ENCODE measurements around the gene FBXO2. TPM values are rescaled to one million over a fixed set of nuclear protein-coding genes. Genes with fewer than 3 reads are reported as not detected.

FBXO2 gene, protein sequence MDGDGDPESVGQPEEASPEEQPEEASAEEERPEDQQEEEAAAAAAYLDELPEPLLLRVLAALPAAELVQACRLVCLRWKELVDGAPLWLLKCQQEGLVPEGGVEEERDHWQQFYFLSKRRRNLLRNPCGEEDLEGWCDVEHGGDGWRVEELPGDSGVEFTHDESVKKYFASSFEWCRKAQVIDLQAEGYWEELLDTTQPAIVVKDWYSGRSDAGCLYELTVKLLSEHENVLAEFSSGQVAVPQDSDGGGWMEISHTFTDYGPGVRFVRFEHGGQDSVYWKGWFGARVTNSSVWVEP
- total RNA-seq (2014; rRNA removed; shearing (Covaris generic)): 1.3 and 1.9 TPM in 2 replicates

DNA sequence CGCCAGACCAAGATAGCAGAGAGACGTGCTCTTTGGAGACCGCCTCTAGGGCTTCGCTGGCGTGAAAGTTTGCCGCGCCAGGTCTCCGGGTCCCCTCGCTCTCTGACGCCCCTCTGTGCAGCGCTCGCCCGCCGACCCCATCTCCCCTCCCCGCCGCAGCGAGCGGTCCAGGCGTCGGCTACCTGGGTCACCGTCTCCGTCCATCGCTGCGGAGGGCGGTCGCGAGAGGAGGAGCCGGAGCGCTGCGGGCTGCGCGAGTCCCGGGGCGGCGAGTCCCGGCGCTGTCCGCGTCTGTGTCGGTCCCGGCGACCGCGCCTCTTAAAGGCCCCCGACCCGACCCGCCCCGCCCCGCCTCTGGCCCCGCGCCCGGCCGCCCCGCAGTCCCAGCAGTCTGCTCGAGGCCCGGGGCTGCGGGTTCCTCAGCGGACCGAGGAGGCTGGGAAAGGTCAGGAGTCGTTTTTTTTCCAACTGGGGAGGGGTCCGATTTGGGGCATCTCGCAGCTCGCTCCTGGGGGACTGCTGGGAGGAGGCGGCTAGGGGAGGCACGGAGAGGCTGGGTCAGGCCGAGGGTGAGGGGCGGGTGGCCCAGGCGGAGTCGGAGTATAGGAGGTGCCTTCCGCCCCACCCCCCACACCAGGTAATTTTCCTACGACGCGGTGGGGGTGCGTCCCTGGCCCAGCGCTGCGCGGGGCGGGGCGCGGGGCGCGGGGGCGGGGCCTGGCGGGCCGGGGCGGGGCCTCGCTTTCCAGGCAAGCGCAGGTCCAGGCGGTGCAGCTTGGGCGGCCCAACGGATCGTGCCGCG, at the start of gene FBXO2, which contains the start of gene FBXO44:
FBXO2 (minus strand) TSS at position 293 of the 802 bp plus-strand sequence; CDS start at position 204, 89 bp downstream.
FBXO44 (plus strand) TSS at position 741 of the 802 bp plus-strand sequence. CDS start 959 bp downstream, outside the sequence.
- DNase-seq (ENCODE audit: low spot score): no peak

DNA sequence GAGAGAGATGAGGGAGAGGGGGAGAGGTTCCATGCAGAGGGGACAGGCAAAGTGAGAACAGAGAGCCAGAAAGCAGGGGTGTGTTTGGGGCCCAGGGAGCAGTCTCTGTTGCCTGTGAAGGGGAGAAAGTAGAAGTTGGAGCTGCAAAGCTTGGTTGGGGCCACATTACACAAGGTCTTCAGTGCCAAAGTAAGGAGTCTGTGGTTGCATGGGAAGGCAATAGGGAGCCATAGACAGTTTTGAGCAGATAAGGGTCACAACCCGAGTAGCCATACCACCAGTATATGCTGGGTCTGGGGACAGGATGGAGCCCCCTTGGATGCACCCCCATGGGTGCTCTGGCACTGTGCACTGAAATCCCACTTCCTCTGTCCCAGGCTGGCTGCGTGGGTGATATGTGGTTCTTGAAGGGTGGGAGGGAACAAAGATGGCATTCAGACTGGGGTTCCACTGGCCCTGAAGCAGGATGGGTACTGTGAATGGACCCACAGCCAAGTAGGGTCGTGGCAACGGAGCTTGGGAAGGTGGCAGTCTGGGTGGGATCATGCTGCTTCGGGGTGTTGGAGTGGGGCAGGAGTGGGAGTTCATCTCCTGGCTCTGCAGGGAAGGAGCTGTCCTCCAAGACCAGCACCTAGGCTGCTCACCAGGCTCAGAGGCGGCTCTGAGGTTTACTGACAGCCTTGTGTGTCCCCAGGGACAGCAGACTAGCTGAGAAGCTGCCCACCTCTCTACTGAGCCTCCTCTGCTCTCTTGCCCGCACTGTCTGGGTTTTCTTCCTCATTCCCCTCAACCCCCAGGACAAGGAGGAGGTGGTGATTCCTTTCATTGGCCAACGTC, 49.3 kb upstream of the FBXO2 start:
- no peak for DNase-seq (ENCODE audit: low spot score)

DNA sequence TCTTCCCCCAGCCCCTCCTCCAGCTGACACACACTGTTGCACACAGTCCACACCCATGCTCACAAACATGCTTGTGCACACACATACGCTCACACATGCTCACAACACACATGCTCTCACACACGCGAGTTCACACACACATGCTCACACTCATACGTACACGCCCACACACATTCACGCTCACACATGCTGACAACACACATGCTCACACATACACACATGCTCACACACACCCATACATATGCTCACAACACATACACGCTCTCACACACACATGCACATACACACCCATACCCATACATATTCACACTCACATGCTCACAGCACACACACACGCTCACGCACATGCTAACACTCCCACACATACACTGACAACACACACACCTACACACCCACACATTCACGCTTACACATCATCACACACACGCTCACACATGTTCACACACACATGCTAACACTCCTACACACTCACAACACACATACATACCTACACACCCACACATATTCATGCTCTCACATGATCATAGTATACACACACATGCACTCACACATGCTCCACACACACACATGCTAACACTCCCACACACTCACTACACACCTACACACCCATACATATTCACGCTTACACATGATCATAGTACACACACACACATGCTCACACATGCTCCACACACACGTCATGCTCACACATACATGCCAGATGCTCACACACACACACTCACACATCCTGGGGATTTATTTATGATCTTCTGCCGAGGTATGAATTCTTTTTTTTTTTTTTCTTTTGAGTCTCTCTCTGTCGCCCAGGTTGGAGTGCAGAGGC, 48.0 kb upstream of the FBXO2 start:
- no peak for DNase-seq (ENCODE audit: low spot score)

DNA sequence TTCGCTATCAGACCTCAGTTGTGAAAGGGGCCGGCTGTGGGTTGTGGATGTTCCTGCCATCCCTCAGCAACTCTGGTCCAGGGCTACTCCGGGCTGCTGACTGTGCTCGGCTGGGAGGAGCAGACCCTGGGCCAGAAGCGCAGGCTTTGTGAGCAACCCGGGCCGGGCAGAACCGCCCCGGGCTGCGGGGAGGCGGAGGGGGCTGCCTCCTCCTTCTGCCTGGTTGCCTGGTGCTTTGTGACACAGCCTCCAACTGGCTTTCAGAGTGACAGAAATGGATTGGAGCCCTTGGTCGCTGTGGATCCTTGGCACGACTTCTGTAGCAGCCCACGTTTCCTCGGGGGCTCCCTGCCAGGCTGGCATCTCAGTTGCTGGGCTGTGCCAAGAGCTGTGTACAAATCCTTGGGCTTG, 47.3 kb upstream of the FBXO2 start:
- DNase-seq (ENCODE audit: low spot score): no peak

DNA sequence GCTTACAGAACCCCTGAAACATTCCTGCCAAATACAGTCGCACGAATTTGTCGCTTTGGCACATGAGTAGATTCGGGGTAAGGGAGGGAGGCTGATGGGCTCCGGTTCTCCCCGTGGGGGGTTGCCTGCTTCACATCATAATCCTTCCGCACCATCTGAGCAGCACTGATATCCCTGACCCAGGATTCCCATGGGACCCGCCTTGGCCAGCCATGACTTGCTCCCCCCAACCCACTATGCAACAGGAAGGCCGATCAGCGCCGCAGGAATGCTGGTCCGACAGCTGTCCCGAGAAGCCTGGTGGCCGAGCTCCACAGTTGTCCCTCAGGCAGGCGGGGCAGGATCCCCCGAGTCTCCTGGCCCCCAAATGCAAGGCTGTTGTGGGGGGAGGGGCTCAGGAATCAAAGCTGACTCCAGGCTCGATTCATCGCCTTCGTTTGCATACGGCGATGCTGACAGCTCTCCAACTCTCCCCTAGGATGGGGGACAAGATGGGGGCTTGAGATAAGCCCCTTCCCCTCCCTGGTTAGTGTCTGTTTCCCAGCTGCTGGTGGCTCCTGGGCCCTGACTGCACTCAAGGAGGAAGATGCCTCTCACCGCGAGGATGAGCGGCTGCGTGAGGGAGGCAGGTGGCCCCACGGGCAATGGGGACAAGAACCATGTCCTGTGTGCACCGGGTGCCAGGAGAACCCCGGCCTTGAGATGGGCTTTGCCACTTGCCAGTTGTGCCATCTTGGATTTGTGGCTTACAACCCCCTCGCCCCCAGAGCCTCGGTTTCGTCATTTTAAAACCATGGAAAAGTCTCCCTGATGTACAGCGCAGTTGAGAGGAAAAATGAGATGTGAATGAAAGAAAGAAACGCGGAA, 46.6 kb upstream of the FBXO2 start:
- DNase-seq (ENCODE audit: low spot score): no peak

DNA sequence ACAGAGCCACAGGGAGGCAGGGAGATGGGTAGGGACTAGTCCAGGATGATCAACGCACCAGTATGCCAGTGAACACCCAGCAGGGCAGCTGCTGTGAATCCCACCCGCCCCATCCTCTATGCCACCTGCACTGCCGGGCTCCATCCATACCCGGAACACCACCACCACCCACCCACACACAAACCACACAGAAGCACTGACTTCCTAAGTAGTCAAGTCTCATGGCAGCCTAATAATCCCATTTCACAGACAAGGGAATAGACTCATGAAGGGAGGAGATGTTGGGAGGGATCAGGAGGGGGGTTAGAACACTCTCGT, 43.6 kb upstream of the FBXO2 start:
- no peak for DNase-seq (ENCODE audit: low spot score)

DNA sequence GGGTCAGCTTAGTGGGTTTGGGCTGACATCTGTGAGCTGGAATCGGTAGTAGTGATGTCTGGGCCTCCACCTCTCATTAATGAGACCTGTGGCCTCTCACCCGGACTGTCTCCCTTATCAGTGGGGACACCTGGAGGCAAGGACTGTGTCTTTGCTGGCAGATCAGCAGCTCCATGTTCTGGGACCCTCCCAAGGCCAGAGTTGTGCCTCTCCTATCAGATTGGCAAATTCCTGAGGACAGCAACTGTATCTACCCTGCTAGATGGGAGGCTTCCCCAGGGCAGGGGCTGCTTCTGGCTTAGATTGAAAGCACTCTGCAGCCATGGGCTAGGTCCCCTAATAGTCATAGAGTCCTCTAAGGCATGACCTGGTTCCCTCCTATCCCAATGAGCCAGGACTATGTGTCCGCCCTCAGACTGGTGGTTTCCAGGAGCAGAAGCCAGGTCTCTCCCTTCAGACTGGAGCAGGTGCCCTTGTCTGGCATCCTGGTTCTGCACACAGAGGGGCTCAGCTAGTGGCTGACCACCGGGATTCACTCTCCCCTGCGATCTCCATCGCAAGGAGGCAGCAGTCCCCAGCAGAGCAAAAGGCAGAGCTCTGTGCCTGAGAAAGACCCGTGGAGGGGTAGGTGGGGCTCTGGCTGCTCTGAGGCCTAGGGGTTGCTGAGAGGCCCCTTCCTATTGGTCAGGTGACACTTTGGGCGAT, 43.1 kb upstream of the FBXO2 start:
- no peak for DNase-seq (ENCODE audit: low spot score)

DNA sequence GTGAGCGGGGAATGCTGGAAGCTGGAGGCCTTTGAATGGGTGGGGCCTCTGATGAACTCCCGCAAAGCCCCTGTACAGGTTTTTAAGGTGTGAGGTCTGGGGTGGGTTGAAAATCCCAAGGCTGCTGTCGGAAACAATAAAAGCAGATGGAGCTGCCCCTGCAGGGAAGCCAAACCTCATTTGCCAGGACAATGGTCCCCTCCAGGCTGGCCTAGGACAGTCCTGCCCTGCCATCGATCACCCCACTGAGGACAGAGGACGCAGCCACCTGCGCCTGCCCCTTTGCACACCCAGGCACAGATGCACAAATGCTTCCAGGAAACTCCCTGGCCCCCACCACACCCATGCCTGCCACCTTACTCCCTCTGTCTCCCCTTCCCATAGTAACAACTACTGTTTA, 41.6 kb upstream of the FBXO2 start:
- no peak for DNase-seq (ENCODE audit: low spot score)

DNA sequence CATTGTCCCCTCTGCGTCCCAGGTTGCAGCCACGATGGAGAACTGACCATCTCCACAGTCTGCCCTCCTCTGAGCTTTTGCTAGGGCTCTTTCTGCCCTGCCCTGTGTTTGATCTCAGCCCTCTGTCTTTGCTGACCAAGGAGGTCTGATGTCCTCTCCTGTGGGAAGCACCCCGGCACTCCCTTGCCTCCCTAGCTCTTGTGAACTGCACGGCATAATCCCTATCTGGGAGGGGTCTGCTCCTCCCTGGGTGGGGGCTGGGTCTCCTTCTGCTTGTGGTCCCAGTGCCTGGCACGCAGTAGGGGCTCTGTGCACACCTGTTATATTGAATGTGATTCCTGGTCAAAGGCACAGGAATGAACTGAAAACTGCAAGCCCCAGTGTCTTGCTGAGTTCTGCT, 39.7 kb upstream of the FBXO2 start:
- DNase-seq (ENCODE audit: low spot score): no peak

DNA sequence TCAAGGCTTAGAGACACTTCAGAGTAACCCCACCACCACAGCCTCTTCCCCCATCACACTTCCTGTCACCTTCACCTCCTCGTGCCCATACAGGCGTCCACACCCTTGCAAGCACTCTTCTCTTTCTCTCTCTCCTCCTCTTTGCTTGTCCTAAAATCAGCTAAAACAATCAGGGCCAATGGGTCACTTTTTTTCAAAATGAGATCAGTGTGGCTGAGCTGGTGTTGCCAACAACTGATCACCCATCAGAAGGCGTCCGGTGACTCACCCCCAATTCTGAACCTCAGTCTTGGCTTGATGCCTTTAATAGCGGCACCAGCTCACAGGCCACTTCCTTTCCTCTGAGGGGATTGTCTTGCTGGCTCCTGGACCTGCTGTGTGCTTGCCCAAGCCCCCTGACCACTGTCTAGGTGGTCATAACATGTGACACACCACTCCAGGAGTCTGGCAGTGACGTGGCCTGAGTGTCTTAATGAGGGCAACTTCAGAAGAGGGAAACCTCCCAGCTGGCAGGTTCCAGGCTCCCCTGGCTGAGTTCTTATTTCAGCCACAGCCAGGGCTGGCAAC, 38.9 kb upstream of the FBXO2 start:
- peak; percentile 92 for DNase-seq (ENCODE audit: low spot score)

DNA sequence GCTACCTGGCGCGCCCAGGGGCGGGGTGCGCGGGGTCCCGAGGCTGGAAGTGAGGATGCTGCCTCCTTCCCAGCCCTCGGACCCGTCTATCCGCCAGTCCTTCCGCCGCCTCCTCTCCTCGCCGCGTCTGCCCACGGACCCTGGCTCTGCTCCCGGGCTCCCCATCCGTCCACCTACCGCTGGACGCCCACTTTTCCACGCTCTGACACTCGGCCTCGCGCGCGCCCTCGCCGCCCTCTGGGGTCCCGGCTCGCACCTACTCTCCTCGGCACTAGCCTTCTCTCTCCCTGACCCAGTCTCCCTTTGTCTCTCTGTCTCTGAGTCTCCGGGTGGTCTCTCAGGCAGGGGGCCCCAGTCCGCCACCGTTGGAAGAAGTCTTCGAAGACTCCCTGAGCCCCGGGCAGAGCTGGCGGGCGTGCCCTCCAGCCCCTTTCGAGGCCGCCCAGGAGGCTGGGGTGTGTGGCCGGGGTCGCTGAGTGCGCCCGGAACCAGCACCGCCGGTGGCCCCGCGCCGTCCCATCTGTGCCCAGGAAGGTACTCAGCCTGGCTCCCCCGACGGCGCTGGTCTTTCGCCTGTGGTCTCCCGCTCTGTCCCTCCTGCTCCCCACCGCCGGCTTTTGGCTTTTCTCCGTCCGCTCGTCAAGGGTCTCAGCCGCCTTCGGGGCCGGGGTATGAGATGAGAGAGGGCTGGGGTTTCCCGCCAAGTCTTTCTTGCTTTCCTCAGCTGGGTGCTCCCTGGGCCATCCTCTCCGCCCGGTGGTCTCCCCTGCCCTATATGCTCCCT, 37.9 kb upstream of the FBXO2 start:
- no peak for DNase-seq (ENCODE audit: low spot score)

DNA sequence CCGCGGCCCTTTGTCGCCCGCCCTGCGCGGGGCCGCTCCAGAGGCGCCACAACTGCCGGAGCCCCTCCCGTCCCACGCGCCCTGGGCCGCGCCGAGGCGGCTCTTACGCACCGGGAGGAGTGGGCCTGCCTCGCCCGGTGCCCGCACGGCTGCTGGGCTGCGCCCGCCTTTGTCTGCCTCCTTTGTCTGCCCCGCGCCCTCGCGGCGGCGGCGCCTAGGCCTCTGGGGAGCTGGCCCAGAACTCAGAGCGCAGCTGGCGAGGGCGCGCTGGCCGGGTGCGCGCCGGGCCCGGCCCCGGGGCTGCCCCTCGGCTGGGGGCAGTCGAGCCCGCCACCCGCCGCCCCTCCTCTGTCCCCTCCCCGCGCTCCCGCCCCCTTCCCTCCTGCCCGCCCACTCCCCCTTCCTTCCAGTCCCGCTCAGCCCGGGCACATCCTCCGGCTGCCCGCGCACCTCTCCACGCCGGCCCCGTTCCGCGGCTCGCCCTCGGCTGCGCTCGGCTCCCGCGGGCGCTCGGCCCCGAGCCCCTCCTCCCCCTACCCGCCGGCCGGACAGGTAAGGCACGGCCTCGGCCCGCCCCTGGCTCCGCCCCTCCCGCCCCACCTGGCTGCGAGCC, 37.2 kb upstream of the FBXO2 start, which contains the start of gene DRAXIN:
DRAXIN (plus strand) TSS at position 409 of the 613 bp plus-strand sequence. CDS start 14,549 bp downstream, outside the sequence.
- no peak for DNase-seq (ENCODE audit: low spot score)

DNA sequence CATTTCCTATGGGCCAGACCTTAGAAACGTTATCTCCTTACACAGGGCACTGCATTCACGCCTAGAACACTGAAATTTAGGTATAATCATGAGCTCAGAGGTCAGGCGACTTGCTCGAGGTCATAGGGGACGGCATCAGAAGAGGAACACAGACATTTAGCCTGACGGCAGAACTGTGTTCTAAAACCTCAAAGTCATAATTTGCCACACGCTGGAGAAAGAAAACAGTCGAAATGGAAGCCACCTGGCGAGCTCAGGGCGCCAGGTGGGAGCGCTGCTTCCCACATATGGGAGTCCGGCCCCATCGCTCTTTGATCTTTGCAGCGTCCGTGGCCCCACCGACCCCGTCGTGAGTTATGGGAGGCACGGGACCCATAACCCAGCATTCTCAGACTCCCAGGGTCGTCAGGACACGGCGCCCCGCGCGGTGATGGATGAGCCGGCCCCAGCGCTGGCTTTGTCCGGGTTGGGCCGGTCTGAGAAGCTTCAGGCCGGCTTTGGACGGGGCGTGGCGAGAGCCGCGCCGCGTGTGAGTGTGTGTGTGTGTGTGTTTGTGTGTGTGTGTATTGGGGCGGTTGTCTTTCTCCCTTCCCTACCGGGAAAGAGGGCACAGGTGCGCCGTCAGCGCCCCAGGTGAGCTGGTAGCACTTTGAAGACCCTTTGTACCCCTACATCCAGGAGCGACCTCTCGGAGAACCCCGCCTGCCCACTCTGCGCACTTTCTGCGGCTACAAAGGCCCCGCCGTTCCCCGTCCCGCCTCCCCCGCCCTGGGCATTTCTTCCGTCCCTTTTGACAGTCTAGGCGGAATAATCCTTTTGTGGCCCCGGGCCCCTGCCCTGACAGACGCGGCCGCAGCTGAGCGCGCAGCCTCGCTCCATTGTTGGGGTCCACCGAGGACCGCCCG, 36.4 kb upstream of the FBXO2 start:
- DNase-seq (ENCODE audit: low spot score): no peak

DNA sequence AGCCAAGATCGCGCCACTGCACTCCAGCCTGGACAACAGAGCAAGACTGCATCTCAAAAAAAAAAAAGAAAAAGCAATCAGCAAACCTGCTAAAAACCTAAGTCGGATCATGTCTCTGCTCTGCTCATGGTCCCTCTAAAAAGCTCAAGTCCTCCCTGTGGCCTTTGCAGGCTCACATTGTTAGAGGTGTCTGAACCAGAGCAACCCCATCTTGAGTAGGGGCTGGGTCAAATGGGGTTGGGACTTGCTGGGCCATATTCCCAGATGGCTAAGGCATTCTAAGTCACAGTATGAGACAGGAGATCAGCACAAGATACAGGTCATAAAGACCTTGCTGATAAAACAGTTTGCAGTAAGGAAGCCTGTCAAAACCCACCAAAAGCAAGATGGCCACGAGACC, 34.3 kb upstream of the FBXO2 start:
- no peak for DNase-seq (ENCODE audit: low spot score)

DNA sequence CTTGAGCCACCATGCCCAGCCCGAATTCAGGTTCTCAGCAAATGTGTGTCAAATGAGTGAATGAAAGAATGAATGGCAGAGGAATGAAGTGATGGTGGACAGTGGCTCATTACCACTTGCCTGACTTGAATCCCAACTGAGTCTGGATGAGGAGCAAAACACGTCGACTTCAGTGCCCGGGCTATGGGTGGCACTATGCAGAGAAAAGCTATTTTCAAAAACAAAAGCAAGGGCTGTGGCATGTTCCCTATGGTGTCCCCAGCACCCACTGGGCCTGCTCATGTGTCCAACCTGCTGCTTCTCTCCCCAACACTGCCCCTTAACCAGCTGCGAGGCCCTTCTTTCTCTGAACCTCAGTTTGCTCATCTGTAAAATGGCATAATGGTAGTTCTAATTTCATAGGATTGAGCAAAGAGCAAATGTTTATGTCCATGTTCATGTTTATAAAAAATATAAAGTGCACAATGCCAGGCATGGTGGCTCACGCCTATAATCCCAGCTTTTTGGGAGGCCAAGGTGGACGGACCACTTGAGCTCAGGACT, 31.1 kb upstream of the FBXO2 start:
- no peak for DNase-seq (ENCODE audit: low spot score)

DNA sequence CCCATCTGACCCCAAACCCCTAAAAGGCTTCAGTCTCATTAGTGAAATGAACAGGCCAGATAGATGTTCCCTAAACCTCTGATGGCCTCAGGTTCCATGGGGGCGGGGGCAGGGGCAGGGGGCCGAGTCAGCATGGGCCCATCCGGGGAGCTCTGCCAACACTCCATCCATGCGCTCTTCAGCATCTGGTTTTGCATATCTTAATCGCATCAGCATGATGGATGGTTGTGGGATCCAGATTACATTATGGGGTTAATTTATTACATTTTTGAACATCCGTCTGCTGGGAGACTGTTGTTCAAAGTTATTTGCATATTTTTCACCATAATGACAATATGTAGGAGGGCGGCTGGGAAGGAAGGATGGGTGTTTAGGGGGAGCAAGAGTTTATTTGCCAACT, 29.8 kb upstream of the FBXO2 start:
- DNase-seq (ENCODE audit: low spot score): no peak

DNA sequence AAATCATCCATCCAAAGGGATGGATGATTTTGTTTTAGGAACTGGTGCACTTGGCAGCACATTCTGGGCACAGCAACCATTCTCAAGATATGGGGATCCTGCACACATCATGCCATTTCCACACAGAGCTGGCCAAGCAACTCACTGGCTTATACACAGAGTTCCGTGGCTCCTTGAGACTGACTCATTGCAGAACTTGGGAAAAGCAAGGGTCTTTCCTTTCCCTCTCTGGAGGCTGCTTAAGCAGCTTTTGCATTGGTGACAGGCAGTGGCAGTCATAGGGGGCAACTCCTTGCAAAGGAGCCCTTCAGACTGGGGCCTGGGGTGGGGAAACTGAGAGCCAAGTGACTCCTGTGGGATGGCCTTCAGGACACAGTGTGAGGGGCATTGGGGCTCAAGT, 28.6 kb upstream of the FBXO2 start:
- no peak for DNase-seq (ENCODE audit: low spot score)
